HG02571 (cell line): ENCODE data around the gene EXOC8.

Source experiments
- ATAC-seq: cut with Tn5 transposase; IDR thresholded peaks from one replicate; pipeline ENCODE4 v1.9.1; 2021; ENCODE audit warnings: mild to moderate bottlenecking, moderate library complexity; ENCODE audit not compliant: unreplicated experiment

The EXOC8 gene, protein sequence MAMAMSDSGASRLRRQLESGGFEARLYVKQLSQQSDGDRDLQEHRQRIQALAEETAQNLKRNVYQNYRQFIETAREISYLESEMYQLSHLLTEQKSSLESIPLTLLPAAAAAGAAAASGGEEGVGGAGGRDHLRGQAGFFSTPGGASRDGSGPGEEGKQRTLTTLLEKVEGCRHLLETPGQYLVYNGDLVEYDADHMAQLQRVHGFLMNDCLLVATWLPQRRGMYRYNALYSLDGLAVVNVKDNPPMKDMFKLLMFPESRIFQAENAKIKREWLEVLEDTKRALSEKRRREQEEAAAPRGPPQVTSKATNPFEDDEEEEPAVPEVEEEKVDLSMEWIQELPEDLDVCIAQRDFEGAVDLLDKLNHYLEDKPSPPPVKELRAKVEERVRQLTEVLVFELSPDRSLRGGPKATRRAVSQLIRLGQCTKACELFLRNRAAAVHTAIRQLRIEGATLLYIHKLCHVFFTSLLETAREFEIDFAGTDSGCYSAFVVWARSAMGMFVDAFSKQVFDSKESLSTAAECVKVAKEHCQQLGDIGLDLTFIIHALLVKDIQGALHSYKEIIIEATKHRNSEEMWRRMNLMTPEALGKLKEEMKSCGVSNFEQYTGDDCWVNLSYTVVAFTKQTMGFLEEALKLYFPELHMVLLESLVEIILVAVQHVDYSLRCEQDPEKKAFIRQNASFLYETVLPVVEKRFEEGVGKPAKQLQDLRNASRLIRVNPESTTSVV

DNA sequence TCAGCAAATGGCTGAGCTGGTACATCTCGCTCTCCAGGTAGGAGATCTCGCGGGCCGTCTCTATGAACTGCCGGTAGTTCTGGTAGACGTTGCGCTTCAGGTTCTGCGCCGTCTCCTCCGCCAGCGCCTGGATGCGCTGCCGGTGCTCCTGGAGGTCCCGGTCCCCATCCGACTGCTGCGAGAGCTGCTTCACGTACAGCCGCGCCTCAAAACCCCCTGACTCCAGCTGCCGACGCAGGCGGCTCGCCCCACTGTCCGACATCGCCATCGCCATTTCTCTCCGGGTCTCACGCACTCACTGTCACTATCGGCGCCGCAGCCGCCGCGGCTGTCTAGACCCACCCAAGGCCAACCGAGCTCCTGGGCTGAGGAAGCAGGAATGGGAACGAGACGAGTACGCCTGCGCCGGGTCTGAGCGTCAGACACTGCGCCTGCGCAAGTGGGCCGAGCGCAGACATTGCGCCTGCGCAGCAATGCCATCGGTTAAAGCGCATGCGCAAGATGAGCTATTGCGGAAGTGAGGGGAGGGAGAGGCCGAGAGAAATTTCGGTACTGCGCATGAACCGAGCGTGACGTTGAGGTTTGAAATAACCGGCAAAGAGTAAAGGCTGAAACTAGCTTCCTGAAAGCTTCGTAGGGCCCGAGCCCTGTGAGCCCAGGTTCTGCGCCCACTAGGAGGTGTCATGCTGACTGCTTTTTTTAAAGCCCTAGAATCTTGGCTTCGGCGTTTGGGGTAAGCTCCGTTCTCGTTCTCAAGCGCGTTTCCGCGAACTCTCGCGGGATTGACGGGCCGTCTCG is at the start of gene EXOC8:
EXOC8 (minus strand) TSS at position 381 of the 798 bp plus-strand sequence; CDS start at position 274, 107 bp downstream.
- peak; percentile 67 for ATAC-seq

DNA sequence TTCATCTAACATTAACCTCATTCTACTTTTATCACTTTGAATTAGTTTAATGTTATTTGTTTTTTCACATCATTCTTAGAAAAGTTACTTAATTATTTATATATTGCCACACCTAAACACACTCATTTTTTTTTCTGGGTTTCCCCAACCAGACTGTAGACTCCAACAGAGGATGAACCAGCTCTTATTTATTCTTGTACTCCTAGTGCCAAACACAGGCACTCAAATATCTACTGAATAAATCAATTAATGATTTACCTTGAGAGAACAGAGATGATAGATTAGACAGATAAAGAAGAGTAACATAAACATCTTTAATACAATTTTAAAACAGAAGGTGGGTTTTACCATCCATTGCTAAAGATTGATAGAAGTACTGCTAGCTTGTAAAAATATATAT is 48.8 kb upstream of the EXOC8 start:
- ATAC-seq, result no peak

DNA sequence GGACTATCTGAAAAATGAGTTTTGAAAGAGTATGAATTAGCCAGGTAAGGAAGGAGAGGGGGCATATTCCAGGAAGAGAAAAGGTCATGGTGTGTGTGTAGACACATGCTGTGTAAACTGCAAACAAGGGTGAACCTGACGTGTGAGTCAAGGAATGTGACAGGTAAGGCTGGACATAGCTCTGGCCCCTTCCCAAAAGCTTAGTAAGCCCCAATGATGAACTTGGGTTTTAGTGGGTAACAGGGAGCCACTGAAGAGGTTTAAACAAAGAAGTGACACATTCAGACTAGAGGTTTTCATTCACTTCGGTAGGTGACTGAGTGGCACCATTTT is 47.7 kb upstream of the EXOC8 start:
- ATAC-seq, result no peak

DNA sequence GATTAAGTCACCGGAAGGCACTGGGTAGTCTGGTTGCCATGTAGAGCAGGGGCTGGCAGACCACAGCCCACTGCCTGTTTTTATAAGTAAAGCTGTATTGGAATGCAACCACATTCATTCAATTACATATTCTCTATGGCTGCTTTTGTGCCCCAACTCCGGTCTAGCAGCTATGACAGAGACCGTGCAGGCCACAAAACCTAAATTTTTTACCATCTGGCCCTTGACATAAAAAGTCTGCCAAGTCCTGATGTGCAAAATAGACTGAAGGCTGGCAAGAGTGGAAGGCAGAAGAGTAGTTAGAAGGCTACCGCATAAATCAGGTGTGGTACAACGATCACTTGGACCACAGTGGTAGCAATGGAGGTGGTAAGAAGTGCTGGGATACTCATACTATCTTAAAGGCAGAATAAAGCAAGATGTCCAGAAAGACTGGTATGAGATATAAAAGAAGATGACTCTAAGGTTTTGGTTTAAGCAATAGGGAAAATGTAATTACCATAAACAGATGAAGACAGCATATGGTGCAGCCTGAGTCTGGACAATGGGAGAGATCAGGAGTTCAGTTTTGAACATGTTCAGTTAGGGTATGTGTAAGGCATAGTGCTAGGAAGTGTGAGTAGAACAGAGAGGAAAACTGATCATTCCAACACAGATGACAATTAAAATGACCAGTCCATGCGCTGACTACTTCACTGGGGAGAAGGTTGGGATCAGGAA is 47.2 kb upstream of the EXOC8 start:
- ATAC-seq, result no peak

DNA sequence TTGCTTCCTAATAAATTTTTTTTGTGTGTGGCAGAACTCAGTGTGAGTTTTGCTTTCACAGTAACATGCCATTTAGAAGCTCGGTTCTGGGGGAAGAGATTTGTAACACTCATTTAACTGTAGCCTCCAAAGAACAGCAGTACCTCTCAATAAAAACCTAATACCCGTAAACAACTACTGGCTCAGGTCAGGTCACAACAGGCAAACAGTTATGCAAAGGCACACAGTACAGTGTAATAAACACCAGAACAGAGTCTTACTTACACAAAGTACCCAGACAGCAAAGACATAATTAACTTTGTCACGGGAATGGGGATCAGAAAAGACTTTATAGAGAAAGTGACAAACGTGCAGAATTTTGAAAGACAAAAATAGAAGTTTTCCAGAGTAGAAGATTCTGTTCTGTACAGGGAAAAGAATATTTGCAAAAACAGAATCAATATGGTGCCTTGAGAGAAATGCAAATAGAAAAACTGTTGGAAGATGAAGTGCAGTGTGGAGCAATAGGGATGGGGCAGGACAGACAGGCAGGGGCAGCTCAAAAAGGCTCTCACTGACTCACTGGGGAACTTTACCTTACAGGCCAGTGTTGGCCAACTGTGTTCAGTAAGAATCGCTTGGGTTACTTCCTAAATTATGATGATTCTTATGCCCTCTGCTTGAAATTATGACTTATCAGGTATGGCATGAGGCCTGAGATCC is 45.7 kb upstream of the EXOC8 start:
- no peak for ATAC-seq

DNA sequence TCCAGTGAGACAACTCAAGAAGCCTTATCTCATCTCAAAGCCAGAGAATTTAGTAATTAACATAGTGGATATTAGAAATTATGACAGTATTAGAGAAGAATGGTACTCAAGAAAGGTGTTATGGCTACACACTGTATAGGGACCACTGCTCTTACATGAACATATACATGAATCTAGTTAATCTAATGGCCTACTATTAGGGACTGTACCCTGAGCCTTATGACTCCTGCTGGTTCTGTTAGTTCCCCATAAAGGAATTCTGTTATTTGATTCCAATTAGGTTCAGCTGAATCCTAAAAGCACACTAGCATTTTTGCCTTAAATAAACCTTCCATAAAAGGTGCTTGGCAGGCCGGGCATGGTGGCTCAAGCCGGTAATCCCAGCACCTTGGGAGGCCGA is 44.8 kb upstream of the EXOC8 start:
- no peak for ATAC-seq

DNA sequence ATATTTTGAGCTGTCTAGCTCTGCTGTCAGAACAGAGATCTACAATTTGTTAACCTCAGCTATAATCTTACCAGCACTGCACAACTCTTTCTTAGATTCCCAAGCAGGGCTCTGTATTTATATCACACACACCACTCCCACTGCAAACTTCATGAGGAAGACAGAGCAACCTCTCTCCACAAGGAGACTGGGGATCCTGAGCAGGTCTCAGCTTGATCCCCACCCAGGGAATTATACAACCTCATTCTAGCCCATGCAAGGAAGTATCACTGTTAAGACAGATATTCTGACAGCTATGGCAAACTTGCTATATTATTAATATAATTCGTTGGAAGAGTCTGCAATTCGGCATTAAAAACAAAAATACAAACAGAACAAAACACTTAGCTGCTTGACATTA is 44.1 kb upstream of the EXOC8 start:
- no peak for ATAC-seq

DNA sequence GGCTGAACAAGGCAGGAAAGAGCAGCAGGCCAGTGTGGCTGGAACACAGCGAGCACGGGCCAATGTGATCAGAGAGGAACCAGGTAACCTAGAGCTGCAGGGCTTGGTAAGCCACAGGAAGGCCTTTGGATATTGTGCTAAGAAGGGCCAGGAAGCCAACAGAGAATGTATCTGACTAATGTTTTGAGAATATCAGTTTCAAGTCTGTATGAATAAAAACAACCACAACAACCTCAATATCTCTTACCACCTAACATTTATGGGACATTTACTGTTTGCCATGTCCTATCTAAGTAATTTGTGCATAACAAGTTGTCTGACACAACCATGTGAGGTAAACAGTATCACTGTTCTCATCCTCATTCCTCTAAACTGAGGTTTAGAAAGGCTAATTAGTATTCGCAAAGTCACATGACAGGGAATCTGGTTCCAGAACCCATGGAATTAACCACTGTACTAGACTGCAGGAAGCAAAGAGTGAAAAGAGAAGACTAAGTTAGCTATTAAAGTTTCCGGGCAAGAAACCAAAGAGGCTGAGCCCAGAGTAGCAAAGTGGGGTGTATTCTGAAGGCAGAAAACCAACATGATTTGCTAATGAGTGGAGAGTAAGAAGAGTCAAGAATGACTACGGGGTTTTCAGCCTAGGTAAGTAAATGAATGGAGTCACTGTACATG is 39.4 kb upstream of the EXOC8 start:
- no peak for ATAC-seq

DNA sequence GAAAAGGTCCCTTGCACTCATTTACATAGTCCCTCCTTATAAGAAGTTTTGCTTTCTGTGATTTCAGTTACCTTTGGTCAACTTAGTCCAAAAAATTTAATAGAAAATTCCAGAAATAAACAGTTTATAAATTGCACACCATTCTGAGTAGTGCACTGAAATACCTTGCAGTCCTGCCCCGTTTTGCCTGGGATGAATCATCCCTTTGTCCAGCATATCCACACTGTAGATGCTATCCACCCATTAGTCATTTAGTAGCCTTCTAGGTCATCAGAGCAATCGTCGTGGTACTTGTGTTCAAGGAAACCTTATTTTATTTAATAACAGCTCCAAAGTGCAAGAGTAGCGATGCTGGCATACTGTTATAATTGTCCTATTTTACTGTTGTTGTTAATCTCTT is 38.4 kb upstream of the EXOC8 start:
- ATAC-seq, result no peak

DNA sequence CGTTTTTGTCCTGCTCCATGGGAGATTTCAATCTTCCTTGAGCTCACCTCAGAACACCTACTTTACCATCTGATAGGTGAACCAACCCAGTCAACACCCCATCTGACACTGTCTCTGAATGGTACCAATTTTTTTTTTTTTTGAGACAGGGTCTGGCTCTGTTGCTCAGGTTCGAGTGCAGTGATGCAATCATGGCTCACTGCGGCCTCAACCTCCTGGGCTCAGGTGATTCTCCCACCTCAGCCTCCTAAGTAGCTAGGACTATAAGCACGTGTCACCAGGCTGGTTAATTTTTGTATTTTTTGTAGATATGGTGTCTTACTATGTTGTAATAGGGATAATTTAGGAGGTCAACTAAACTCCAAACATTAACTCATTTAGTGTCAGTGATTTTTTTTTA is 36.7 kb upstream of the EXOC8 start:
- no peak for ATAC-seq

DNA sequence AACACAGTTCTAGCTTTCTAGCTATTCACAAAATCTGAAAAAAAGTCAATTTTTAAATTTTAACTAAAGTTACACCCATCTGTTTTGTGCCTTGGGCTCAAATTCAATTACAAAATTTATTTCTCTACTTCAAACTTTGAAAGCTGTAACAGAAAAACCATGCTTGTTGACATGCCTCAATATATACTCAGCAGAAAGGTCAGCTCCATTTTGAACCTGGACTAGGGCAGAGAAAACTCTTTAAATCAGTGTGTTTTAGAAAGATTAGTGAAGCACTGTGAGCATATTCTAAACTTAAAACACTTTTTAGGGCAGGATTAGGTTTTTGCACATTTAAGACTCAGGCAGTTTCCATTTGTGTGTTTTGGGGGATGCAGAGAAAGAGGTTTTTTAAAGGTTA is 34.8 kb upstream of the EXOC8 start:
- ATAC-seq, result no peak

DNA sequence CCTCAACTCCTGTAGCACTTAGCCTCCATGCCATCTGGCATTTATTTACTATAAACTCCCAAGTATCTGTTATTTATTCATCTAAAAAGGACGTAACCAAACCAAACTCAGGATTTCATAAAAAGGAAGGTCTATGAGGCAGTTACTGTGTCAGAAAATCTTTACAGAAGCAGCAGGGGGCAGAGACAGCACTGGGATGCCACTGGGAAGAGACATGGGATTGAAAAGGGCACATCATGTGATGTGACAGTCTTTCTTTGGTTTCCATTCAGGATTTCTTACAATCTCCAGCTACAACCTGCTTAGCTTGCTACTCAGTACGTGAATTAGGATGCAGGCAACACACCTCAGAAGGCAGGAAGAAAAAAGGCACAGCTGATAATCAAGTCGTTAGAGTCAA is 31.6 kb upstream of the EXOC8 start:
- no peak for ATAC-seq

DNA sequence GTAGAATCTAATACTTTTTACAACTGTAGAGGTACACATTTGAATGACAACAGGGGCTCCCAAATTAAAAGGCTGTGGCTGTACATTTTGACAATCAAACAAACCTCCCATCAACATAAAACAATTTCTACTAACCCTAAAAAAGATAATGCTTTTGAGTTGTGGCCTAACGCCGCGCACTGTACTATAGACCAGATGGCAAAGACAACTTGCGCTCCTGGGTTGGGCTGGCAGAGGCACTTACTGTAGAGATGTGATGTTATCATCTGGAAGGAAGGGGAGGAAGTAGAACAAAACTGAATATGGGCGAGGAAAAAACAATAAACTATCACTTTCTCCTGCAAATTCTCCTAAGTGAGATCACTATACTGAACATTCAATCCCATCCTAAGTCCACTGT is 26.5 kb upstream of the EXOC8 start:
- ATAC-seq, result no peak

DNA sequence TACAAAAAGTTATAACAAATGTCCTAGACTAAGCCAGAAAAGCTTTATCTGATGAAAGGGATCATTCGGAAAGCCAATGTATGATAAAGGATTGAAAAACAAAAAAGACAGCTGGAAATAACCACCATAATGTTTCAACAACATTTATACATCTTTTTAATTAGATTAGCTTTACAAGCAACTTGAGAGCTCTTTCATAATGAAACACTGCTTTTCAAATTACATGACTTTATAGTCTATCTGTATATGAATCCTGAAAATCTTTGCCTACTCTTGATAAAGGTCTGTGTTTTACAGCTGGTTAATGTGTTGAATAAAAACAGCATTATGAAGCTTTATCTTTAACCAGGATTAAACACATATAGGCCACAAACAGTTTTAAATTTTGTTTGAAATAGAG is 26.0 kb upstream of the EXOC8 start:
- no peak for ATAC-seq

DNA sequence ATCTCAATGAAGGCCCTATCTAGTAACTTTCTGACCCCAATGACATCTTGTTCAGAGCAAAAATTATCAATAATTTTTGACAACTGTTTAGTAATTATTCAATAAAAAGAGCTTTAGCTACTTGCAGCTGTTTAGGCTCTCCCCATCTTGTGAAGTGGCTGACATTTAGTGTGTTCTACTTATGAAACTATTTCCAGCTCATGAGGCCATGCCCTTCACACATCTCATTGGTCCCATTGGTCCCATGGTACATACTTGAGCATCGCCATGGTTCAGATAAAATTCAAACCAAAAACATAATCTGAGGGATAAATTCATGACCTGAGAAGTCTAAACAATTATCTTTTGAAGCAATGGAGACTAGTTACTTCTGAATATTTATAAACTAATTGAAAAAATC is 24.7 kb upstream of the EXOC8 start:
- no peak for ATAC-seq

DNA sequence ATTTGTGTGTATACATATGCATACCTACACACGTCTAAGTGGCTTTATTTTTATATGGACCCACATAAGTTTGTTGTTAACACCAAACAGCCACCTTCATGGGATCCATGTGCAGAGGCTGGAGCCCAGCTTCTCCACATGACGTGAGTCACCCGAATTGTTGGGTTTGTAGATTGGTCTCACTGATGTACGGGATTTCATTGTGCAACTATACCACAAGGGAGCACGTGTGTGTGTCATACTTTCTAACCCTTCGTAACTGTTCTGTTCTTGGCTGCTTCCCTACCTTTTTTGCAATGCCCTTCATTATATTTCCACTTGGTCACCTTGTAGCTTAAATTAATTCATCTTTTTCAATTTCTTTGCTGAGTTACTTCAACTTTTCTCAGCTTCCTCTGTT is 21.5 kb upstream of the EXOC8 start:
- no peak for ATAC-seq

DNA sequence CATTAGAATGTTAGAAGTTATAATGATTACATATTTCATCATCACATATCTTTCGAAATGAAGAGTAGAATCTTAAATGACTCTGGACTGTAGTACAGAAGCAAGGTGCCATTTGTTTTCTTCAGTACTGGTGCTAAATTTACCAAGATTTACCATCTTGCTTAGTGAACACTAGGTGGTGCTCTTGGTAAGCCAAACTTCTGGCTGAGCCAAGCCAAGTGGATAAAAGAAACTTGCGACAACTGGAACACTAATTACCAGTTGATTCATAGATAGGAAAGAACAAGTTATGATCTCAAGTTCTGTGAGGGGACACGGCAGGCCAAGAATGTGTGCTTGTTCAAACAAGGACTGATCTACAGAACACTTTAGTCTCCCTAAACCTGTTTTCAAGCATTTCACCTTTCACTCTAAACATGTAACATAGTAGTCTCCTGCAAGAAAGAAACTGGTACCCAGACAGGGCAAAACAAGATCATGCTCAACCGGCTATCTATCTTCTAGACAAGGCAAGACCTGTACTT is 20.2 kb upstream of the EXOC8 start:
- peak; percentile 73 for ATAC-seq

DNA sequence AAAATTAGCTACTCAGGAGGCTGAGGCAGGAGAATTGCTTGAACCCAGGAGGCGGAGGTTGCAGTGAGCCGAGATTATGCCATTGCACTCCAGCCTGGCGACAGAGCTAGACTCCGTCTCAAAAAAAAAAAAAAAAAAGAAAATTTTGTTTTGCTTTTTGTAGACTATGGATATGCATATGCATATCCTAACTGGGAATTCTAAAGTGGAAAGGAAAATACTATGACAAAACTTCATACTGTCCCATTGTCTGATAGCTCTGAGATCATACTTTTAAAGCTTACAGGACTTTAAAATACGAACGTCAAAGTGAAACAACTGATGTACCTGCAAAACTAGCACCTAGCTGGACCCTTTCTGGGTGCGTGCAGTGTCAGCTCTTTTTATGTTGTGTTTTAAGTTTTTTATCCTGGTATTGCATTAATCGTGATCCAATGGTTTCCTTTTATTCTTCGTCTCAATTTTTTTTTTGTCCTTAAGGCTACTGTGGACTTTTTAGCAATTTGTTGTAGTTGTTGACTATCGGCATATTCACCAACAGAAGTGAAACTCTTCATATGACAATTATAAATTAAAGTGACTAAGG is 19.6 kb upstream of the EXOC8 start:
- ATAC-seq, result no peak

DNA sequence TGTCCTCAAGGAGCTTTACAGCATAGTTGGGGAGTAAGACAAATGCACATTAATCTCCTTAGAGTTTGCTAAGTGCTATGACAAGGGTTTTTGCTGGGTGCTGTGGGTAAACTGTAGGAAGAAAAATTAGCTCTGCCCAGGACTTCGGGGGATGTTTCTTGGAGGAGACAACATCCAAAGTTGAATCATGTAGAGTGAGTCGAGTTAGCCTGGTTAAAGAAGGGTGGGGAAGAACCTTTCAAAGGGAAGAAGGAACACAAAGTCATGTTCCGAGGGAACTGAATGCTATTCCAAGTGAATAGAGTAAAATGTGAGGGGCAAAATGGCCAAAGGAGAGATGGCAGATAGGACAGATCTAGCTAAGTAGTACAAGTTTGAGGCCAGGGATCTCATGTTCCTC is 17.5 kb upstream of the EXOC8 start:
- ATAC-seq, result no peak
